ENCODE measurements around the gene PFKFB3. TPM values are rescaled to one million over a fixed set of nuclear protein-coding genes. Genes with fewer than 3 reads are reported as not detected.
A peak's percentile ranks its signal among the peaks of the same experiment; 100 is the strongest.

PFKFB3 gene
- total and polyA plus RNA-seq, 9 donors: 15.3 to 60.8 (median 40.2) TPM

DNA sequence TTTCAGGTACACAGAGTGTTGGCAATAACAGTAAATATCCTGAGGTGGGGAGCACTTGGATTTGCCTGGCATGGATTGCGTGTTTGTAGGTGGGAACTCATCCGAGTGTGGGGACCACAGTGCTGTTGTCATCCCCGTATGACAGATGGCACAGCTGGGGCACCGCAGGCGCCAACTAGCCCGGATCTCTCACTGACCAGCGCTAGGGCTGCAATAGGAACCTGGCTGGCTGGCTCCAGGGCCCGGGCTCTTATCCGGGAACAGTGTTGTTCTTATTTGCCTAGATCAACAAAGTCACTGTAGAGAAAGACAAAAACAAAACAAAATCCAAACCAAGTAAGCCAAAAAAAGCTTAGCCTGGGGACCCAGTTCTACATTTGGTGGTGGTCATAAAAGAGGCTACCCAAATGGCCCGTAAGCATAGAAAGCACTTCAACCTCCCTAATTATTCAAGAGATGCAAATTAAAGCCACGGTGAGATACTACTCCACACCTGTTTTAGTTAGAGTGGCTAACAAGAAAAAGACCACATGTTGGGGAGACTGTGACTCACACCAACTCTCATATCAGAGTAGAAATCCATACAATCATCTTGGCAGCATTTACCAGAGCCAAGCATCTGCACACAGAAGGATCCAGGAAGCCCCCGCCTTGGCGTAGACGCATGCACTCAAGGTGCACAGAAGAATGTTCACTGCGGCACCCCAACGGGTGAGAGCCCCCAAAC lies 27.2 kb upstream of the PFKFB3 start:
- Histone ChIP-seq H3K4me1 (ENCODE audit: insufficient read depth) (peaks cover 51% of the 10 kb centered on the region), H3K27me3 (no peaks in the 10 kb centered on the region), H3K9me3 (no peaks in the 10 kb centered on the region), H3K4me3 (no peak overlapping the region), H3K27ac (no peak overlapping the region), H3K36me3 (no peaks in the 10 kb centered on the region)
- intact Hi-C loops (cut with DNase I): no loop called here
- WGBS, 3 donors: 72 to 80% (median 76%) methylated on average over 16 of the region's 16 CpGs
- DNase-seq: no peak
- TF ChIP-seq POLR2A (IDR thresholded peaks at IDR 0.05): no peak
- TF ChIP-seq CTCF (IDR thresholded peaks at IDR 0.05): no peak
- TF ChIP-seq EP300 (IDR thresholded peaks at IDR 0.05): no peak

DNA sequence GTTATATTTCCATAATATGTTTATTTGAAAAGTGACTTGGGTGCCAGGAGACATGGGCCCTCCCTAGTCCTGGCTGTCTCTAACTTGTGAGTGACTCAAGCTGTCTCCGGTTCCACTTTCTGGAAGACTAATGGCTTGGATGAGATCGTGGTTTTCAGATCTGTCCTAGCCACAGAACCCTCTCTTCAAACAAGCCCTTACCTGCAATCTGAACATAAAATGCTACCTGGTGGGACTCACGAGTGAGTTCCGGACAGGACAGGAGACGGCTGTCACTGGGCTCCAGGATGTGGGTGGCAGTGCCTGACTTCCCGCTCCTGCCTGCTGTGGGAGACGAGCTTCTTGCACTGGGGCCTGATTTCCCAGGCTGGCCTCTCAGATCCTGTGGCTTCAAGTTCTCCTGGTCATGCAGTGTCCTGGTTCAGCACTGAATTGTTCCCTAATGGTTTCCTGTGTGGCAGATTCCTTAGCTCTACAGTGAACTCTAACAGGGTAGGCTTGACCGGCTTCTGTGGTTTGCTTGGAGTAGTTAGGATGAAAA lies 26.0 kb upstream of the PFKFB3 start:
- no peak overlapping the region for H3K4me3 ChIP-seq
- H3K4me1 ChIP-seq (ENCODE audit: insufficient read depth): peaks cover 44% of the 10 kb centered on the region
- H3K27me3 ChIP-seq: no peaks in the 10 kb centered on the region
- H3K36me3 ChIP-seq: no peaks in the 10 kb centered on the region
- no peaks in the 10 kb centered on the region for H3K9me3 ChIP-seq
- TF ChIP-seq CTCF (IDR thresholded peaks at IDR 0.05) (no peak), EP300 (IDR thresholded peaks at IDR 0.05) (no peak), POLR2A (IDR thresholded peaks at IDR 0.05) (no peak)
- H3K27ac ChIP-seq: no peak overlapping the region
- WGBS, 3 donors: 79 to 90% (median 87%) methylated on average over 8 of the region's 8 CpGs
- intact Hi-C loops (cut with DNase I): no loop called here
- DNase-seq: no peak

GRCh38 chr10:6177880-6178281 lies 24.9 kb upstream of the PFKFB3 start:
- H3K9me3 ChIP-seq: no peaks in the 10 kb centered on the region
- H3K4me1 ChIP-seq (ENCODE audit: insufficient read depth): peaks cover 41% of the 10 kb centered on the region
- H3K27me3 ChIP-seq: no peaks in the 10 kb centered on the region
- WGBS, 3 donors: 58 to 64% (median 60%) methylated on average over 9 of the region's 9 CpGs
- TF ChIP-seq EP300 (IDR thresholded peaks at IDR 0.05) (no peak), POLR2A (IDR thresholded peaks at IDR 0.05) (no peak), CTCF (IDR thresholded peaks at IDR 0.05) (no peak)
- no peak for DNase-seq
- intact Hi-C loops (cut with DNase I): no loop called here
- H3K4me3 ChIP-seq: no peak overlapping the region
- no peak overlapping the region for H3K27ac ChIP-seq
- H3K36me3 ChIP-seq: no peaks in the 10 kb centered on the region

GRCh38 chr10:6178581-6178980 lies 24.2 kb upstream of the PFKFB3 start:
- Histone ChIP-seq H3K4me1 (ENCODE audit: insufficient read depth) (peaks cover 37% of the 10 kb centered on the region), H3K36me3 (no peaks in the 10 kb centered on the region), H3K27me3 (no peaks in the 10 kb centered on the region), H3K27ac (peak overlapping the region in 1 of 2 donors; percentile 14), H3K4me3 (no peak overlapping the region), H3K9me3 (no peaks in the 10 kb centered on the region)
- TF ChIP-seq POLR2A (IDR thresholded peaks at IDR 0.05) (no peak), CTCF (IDR thresholded peaks at IDR 0.05) (no peak), EP300 (IDR thresholded peaks at IDR 0.05) (no peak)
- intact Hi-C loops (cut with DNase I): no loop called here
- DNase-seq: no peak
- WGBS, 3 donors: 51 to 52% (median 51%) methylated on average over 17 of the region's 17 CpGs
